ENCODE measurements around the gene UGT2B15.
"Not testable (repeated sequence)": the region's sequence is repeated elsewhere in the genome, so short reads cannot be mapped to it uniquely, and the experiment has no call there.

UGT2B15 gene

DNA sequence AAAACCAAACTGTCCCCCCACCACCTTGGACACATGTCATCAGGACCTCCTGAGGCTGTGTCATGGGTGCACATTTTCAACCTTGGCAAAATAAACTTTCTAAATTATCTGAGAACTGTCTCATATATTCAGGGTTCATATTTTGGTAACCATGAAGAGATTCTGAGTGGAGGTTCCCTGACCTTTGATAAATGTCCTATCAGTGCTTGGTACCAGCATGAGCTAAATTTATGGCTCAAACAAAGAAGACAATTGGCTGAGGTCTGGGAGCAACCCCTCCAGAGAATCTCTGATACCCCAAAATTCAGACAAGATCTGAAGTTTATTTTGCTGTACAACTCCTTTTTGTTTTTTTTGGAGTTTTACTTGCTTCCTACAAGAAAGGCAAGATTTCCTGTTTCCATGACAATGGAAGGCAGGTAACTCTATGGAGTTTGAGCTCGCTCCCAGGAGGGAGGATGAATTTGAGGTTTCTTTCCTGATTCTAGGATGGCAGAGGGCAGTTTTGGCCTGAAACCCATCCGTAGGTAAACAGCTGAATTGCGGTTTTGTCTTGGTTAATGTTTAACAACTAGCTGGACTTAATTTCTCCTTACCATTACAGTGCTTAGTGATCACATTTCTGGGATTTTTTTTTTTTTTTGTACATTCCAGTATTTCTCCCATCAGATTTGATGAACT lies 14.5 kb downstream of the UGT2B15 start:
- no peak for DNase-seq (ENCODE audit: low spot score)

DNA sequence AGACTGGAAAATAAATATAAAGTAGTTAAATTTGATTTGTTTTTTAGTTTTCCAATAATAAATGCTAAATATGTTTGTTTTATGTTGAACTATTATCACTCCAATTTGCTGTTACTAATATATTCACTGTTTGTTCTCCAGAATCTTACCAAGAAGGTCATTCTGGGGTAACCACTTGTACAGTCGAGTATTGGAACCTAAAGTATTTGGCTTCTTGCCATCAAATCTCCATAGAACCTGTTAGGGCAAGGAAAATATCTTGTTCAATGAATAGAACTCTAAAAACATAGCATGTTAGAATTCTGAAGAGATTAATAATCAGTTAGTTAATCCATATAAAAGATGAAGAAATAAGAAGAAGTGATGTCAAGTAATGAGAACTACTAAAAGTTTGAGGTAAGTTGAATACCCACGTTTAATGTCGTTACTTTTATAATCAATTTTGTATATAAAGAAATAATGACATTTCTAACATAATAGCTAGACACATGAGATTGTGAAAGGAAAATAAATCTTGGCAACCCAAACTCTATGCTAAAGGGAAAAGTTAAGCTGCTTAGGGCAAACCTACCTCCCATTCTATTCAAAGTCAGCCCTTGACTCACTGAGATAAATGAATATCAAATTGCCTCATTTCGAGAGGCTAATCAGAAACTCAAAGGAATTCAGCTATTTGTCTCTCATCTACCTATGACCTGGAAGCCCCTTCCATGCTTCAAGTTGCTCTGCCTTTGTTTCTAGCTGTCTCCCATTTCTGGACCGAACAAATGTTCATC lies 15.3 kb downstream of the UGT2B15 start:
- DNase-seq (ENCODE audit: low spot score), result no peak

DNA sequence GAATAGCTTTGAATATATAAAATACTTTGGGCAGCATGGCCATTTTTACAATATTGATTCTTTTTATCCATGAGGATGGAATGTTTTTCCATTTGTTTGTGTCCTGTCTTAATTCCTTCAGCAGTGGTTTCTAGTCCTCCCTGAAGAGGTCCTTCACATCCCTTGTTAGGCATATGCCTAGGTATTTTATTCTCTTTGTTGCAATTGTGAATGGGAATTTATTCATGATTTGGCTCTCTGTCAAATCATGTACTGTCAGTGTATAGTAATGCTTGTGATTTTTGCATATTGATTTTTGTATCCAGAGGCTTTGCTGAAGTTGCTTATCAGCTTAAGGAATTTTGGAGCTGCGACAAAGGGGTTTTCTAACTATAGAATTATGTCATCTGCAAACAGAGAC lies 18.5 kb downstream of the UGT2B15 start:
- DNase-seq (ENCODE audit: low spot score), result no peak

DNA sequence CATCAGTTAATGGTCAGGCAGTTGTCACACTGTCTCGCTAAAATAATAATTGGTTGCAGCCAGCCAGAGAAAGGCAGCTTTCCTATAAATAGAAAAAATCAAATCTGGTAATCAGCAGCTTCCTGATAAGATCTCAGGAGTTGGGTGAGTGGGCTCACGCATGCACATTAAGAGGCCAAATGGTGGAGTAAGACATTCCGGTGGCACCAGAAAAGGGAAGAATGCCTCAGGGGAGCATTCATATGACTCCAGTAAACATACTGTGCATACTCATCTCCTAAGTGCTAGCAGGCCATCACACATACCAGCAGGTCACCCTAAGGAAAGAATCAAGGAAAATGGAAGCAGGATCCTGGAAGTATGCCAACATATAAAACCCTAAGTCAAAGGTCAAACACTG lies 40.1 kb downstream of the UGT2B15 start:
- no peak for DNase-seq (ENCODE audit: low spot score)

DNA sequence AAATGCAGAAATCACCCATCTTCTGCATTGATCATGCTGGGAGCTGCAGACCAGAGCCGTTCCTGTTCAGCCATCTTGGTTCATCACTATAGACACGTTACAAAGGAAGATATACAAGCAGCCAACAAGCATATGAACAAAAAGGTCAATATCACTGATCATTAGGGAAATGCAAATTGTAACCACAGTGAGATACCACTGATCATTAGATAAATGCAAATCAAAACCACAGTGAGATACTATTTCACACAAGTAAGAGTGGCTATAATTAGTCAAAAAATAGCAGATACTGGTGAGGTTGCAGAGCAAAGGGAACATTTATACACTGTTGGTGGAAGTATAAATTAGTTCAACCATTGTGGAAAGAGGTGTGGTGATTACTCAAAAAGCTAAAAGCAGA lies 47.7 kb downstream of the UGT2B15 start:
- not testable (repeated sequence) for DNase-seq (ENCODE audit: low spot score)

DNA sequence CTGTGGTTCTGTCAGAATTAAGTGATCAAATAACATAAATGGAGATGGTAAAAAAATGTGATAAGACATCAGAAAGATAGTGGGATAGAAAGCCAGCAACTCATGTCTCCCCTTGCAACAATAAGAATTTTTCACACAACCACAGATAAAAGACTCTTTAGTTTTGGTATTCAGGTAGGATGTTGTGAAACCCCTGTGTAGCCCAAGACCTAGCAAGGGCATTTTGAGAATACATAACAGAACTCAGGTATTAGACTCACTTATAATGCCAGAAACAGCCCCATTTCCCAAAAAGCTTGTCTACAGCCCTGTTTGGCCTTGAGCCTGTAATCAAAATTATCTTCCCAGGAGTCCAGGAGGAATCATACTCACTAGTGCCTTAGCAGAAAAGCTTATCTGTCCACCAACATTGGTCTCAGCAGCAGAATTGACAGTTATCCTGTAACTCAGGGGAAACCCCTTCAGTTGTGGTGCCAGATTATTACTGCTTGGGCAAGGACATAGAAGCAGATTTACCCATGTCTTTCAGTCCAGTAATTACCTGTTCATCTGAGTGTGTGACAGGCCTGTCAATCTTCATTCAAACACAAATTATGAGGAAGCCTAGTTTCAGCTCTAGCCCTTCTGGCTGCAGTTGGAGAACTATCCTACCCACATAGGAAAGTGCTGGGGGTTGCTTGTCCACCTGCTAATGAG lies 53.3 kb downstream of the UGT2B15 start:
- no peak for DNase-seq (ENCODE audit: low spot score)

DNA sequence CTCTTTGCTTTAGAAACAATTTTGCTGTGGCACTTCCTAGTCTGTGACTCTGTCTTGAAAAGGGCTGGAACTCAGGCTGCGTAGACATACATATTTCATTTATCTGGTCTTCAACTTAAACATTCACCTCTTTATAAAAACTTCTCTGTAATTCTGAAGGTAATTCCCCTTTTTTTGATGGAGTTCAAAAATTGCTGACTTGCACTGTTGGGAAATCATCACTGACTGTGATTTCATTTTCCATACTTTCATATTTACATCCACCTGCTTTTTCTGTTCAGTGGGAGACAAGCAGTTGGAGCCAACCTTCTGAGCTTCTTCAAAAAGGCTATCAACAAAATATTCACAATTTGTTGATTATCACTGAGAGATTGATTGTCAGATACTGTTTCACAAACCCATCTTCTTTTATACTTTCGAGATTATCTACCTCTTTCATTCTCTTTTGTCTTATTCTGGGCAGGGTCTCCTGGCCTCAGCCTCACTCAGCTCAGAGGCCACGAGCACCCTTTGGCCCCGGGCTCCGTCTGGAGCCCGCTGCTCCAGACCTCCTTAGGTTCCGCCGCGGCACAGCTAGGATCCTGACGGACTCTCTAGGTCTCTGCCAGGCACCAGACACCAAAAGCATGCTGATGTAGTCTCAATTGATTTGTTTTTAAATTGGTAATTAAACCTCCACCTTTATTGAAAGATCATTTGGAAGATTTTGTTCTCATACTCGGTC lies 54.6 kb downstream of the UGT2B15 start:
- DNase-seq (ENCODE audit: low spot score), result no peak

DNA sequence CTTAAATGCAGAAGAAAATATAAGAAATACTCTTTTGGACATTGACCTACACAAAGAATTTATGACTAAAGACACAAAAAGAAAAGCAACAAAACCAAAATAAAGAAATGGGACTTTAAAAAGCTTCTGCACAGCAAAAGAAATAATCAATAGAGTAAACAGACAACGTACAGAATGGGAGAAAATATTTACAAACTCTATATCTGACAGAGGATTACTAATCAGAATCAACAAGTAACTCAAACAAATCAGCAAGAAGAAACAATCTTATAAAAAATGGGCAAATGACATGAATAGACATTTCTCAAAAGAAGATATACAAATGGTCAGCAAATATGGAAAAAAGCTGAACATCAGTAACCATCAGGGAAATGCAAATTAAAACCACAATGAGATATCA lies 56.7 kb downstream of the UGT2B15 start:
- no peak for DNase-seq (ENCODE audit: low spot score)

DNA sequence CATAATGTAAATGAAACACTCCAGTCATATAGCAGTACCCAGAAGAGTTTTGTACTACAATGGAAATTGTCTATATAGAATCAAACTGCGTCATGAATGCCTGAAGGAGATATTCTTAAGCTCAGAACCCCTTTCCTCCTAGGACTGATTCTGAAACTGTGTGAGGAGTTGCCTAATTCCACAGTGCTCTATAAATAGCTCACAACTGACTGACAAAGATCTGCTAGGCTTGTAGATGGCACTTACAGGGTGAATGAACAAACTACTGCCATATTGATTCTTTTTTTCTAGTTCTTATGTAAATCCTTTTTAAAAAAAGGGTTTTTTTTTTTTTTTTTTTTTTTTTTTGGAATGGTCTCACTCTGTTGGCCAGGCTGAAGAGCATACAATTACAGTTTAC lies 64.2 kb downstream of the UGT2B15 start:
- no peak for DNase-seq (ENCODE audit: low spot score)

DNA sequence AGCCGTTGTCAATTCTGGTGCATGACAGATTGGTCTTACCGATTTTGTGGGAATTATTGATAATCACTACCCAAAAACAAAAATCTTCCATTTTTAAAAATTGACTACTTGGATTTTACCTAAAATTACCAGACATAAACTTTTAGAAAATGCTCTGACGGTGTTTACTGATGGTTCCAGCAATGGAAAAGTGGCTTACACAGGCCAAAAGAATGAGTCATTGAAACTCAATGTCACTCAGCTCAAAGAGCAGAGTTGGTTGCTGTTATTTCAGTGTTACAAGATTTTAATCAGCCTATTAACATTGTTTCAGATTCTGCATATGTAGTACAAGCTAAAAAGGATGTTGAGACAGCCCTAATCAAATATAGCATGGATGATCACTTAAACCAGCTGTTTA lies 71.3 kb downstream of the UGT2B15 start:
- DNase-seq (ENCODE audit: low spot score), result no peak

DNA sequence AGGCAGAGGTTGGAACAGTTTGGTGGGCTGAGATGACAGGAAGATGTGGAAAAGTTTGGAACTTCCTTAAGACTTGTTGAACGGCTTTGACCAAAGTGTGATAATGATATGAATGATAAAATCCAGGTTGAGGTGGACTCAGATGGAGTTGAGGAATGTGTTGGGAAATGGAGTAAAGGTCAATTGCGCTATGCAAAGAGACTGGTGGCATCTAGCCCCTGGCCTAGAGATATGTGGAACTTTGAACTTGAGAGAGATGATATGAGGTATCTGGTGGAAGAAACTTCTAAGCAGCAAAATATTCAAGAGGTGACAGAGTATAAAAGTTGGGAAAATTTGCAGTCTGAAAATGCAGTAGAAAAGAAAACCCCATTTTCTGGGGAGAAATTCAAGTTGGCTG lies 73.0 kb downstream of the UGT2B15 start:
- DNase-seq (ENCODE audit: low spot score), result no peak
